ENCODE measurements around the gene QDPR. TPM values are rescaled to one million over a fixed set of nuclear protein-coding genes. Genes with fewer than 3 reads are reported as not detected.

Gene QDPR
- total RNA-seq, 2 donors from 2014 or later: 11.4 to 18.9 TPM

- no peaks in the 10 kb centered on the region for H3K27me3 ChIP-seq (replicated peaks; ENCODE audit: insufficient read depth)
Measured at GRCh38 chr4:17523662-17524061, 11.8 kb upstream of the QDPR start.

GRCh38 chr4:17521595-17521994 lies 9.7 kb upstream of the QDPR start:
- no peak overlapping the region for H3K27ac ChIP-seq
- no peaks in the 10 kb centered on the region for H3K4me1 ChIP-seq (replicated peaks)
- no peaks in the 10 kb centered on the region for H3K9me3 ChIP-seq
- H3K4me3 ChIP-seq: no peak overlapping the region
- H3K27me3 ChIP-seq (replicated peaks; ENCODE audit: insufficient read depth): no peaks in the 10 kb centered on the region
- intact Hi-C loops (cut with DNase I): no loop called here
- WGBS: 68% methylated on average over 5 of the region's 5 CpGs
- H3K36me3 ChIP-seq: no peaks in the 10 kb centered on the region
- DNase-seq (ENCODE audit: low spot score): no peak
- no peak for TF ChIP-seq POLR2A (IDR thresholded peaks at IDR 0.05)
- TF ChIP-seq POLR2AphosphoS5 (IDR thresholded peaks at IDR 0.05): no peak
- no peak for TF ChIP-seq CTCF (IDR thresholded peaks at IDR 0.05)

More at GRCh38 chr4:17523662-17524061, 11.8 kb upstream of the QDPR start:
- TF ChIP-seq POLR2AphosphoS5 (IDR thresholded peaks at IDR 0.05) (no peak), POLR2A (IDR thresholded peaks at IDR 0.05) (no peak), CTCF (IDR thresholded peaks at IDR 0.05) (no peak)
- no peaks in the 10 kb centered on the region for H3K36me3 ChIP-seq
- H3K4me3 ChIP-seq: no peak overlapping the region
- no peak overlapping the region for H3K27ac ChIP-seq
- no peaks in the 10 kb centered on the region for H3K9me3 ChIP-seq
- no peak for DNase-seq (ENCODE audit: low spot score)
- WGBS: 38% methylated on average over 2 of the region's 2 CpGs
- intact Hi-C loops (cut with DNase I): no loop called here
- no peaks in the 10 kb centered on the region for H3K4me1 ChIP-seq (replicated peaks)

GRCh38 chr4:17517664-17518063 lies 5.8 kb upstream of the QDPR start:
- H3K27me3 ChIP-seq (replicated peaks; ENCODE audit: insufficient read depth): no peaks in the 10 kb centered on the region
- no peak for DNase-seq (ENCODE audit: low spot score)
- intact Hi-C loops (cut with DNase I): no loop called here
- 17% methylated on average over 5 of the region's 5 CpGs for WGBS
- no peak overlapping the region for H3K27ac ChIP-seq
- H3K4me1 ChIP-seq (replicated peaks): no peaks in the 10 kb centered on the region
- H3K4me3 ChIP-seq: no peak overlapping the region
- H3K36me3 ChIP-seq: no peaks in the 10 kb centered on the region
- H3K9me3 ChIP-seq: no peaks in the 10 kb centered on the region
- TF ChIP-seq CTCF (IDR thresholded peaks at IDR 0.05): no peak
- TF ChIP-seq POLR2AphosphoS5 (IDR thresholded peaks at IDR 0.05): no peak
- TF ChIP-seq POLR2A (IDR thresholded peaks at IDR 0.05): no peak

GRCh38 chr4:17516980-17517379 lies 5.1 kb upstream of the QDPR start:
- Histone ChIP-seq H3K4me3 (no peak overlapping the region), H3K9me3 (no peaks in the 10 kb centered on the region), H3K27ac (no peak overlapping the region), H3K27me3 (replicated peaks; ENCODE audit: insufficient read depth) (no peaks in the 10 kb centered on the region), H3K36me3 (no peaks in the 10 kb centered on the region), H3K4me1 (replicated peaks) (no peaks in the 10 kb centered on the region)
- intact Hi-C loops (cut with DNase I): no loop called here
- no peak for DNase-seq (ENCODE audit: low spot score)
- TF ChIP-seq POLR2A (IDR thresholded peaks at IDR 0.05) (no peak), CTCF (IDR thresholded peaks at IDR 0.05) (no peak), POLR2AphosphoS5 (IDR thresholded peaks at IDR 0.05) (no peak)
- 45% methylated on average over 1 of the region's 1 CpG for WGBS

GRCh38 chr4:17515445-17516407 lies 3.8 kb upstream of the QDPR start:
- 59% methylated on average over 14 of the region's 14 CpGs for WGBS
- TF ChIP-seq POLR2AphosphoS5 (IDR thresholded peaks at IDR 0.05): no peak
- TF ChIP-seq POLR2A (IDR thresholded peaks at IDR 0.05): no peak
- TF ChIP-seq CTCF (IDR thresholded peaks at IDR 0.05): no peak
- Histone ChIP-seq H3K4me3 (no peak overlapping the region), H3K4me1 (replicated peaks) (no peaks in the 10 kb centered on the region), H3K27ac (no peak overlapping the region), H3K36me3 (no peaks in the 10 kb centered on the region), H3K9me3 (no peaks in the 10 kb centered on the region), H3K27me3 (replicated peaks; ENCODE audit: insufficient read depth) (no peaks in the 10 kb centered on the region)
- peak; percentile 23 for DNase-seq (ENCODE audit: low spot score)
- intact Hi-C loops (cut with DNase I): no loop called here
